Stimulated activated CD8-positive, alpha-beta memory T cell treated with anti-CD3 and anti-CD28 coated beads, Interleukin-4, amount 100 ng/mL, for 48 hours (primary cell): Measurements from ENCODE around the gene SLC2A1.

ENCODE experiments used
- DNase-seq: peaks from one replicate; pipeline ENCODE4 v3.0.0-alpha.2; 2020

The SLC2A1 gene

DNA sequence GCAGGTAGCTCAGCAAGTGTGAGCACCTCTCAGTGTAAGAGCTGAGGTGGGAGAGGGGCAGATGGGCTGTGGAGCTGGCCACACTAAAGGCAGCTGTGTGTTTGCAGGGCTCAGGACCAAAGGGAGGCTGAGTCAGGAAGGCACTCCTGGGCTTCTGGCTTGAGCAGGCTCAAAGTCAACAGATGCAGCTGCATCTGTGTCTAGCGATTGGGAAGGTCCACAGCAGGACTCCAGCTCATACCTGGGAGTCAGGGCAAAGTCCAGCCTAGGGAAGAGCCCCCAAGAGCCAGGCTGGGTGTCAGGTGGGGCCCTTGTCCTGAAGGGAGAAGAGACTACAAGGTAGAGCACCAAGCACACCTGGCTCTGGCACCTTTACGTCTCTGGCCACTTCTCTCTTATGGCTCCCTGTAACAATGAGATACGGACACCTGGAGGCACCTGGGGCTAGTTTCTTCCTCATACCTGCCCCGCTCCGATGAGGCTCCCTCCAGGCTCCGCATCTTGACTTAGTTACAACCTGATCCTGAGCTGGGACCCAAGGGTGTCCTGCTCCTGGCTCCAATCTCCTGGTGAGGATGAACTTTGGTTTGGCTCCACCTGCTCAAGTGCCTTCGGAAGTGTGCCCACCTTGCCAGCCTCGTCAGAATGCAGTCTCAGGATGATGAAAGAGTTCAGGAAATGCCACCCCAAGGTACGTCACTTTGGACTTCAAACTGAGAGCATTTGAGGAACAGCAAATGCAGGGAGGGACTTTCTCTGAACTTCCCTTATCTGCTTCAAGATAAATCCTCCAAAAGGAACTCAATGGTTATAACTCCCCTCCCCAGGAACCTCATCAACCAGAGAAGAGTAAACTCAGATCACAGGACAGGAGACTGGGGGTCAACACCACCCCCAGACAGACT is 21.5 kb upstream of the SLC2A1 start:
- DNase-seq: no peak

DNA sequence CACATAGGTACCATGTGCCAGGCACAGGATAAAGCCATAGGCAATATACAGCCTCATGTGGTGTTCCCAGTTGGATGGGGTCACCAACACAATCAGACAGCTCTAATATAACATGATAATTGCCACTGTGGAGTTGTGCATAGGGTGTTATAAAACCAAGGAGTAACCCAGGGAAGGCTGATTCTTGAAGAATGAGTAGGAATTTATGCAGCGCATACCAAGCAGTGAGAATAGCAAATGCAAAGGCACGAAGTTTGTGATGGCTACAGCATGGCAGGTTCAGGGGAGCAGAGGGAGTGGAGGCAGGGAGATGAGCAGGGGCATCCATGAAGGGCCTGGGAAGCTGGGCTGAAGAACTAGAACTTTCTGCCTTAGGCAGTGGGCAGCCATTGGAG is 20.4 kb upstream of the SLC2A1 start:
- DNase-seq: no peak

DNA sequence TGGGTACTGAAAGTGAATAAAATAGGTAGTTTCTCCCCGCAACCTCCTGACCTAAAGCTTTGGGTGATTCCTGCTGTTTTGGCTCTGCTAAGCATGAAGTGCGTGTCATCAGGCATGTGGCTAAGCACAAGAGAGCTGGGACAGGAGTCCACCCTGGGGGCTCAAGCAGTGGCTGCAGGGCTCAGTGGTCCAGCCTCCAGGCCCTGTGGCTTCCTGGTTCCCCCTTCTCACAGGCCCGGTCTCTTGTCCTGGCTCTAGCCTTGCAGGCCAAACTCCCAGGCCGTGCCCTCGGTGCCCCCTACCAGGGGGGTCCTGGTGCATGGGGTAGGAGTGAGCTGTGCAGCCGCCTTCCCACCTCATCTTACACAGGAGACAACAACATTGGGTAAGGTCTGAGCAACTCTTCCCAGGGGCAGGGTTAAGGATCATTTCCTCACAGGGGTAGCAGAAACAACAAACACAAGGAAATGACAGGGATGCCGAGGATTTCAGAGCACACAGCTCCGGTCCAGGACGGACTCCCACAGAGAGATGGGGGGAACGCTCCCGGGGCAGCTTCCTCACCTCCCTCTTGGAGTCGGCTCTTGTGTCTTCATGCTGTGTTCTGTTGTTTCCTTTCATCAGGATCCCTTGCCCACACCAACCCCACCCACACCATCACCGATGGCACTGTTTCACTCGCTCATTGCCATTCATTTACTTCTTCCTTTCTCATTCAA is 19.8 kb upstream of the SLC2A1 start:
- no peak for DNase-seq

DNA sequence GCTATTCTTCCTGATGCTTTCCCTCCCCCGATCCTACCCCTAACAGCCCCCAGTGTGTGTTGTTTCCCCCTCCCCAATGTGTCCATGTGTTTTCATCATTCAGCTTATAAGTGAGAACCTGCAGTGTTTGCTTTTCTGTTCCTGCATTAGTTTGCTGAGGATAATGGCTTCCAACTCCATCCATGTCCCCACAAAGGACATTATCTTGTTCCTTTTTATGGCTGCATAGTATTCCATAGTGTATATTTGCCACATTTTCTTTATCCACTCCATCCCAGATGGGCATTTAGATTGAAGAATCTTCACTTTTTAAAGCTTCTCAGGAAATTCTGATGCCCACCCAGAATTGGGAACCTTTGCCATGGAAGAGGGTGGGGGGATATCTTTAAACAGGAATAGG is 19.0 kb upstream of the SLC2A1 start:
- DNase-seq: no peak

DNA sequence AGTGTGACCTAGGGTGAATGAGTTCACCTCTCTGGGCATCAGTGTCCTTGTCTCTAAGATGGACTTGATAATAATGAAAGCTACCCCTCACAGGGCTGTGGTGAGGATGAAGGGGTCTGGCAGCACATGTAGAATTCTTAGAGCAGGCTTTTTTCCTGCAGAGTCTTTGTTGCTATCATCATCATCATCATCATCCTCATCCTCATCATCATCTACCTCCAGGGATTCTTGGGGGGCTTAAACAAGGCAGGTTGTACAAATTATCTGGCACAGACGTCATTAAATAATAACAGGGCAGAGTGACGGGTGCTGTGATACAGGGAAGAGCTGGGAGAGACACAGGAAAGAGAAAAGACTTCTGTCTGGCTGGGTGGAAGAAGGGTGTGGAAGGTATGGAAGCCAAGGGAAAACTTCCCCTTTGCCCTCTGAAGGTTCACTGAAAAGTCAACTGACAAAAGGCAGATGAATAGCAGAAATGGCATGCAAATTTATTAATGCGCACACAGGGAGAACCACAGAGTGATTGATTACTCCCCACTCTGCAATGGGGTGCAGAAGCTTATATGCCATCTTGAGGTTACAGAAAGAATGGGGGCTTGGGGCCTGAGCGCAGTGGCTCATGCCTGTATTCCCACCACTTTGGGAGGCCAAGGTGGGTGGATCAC is 17.0 kb upstream of the SLC2A1 start:
- DNase-seq: no peak

DNA sequence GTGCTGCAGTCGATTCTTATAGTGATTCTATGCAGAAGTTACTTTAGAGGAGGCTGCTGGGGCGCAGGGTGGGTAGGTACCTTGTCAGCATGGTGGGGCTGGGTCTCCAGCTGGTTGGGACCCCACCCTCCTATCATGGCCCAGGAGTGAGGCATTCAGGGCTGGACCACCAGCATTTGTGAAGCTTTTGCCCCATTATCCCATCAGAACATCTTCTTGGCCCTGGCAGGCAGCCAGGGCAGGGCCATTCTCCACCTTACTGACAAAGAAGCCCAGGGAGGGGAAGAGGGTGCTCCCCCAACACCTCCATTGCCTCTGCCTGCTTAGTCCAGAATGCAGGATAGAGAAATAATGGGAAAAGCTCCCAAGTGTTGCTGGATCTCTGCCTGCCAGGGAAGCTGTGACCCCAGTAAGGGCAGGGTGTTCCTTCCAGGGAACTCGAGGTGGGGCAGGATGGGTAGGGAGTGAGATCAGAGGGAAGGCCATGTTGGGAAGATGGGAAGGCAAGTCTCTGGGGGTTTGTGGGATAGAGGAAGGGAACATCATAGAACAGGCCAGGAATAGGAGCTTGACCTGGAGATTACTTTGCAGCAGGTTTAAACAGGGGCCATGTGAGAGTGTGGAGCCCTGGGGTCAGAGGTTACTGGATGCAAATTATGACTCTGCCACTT is 16.2 kb upstream of the SLC2A1 start:
- no peak for DNase-seq

DNA sequence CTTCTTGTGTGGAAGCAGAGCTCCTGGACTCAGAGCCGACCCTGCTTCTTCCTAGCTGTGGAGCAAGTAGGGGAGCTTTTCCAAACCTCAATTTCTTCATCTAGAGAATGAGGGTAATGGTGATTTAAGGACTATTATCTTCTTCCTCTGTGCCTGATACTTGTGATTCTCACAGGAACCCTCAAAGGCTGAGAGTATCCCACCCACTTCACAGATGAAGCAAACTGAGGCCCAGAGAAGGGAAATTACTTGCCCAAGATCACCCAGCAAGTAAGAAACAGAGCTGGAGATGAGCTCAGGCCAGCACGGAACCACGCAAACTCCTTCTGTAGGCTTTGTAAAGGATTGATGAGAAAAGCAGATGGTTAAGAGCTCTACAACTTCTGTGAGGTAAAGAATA is 15.1 kb upstream of the SLC2A1 start:
- DNase-seq: no peak

DNA sequence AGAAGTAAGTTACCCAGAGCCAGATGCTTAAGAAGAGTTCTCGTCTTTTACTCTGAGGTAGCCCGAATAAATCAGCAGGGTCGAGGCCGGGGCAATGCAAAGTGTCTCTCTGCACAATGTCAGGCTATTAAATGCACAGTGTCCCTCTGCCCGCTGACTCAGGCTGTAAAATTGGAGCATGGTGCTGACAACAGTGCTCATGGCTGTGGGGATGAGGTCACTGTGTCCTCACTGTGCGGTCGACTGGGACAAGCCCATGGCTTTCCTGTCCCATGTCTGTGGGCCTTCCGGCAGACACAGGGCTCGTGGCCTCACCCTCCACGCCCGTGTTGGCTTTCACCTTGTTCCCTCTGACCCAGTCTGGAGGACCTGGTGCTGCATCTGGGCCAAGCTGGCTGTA is 14.6 kb upstream of the SLC2A1 start:
- DNase-seq: no peak

DNA sequence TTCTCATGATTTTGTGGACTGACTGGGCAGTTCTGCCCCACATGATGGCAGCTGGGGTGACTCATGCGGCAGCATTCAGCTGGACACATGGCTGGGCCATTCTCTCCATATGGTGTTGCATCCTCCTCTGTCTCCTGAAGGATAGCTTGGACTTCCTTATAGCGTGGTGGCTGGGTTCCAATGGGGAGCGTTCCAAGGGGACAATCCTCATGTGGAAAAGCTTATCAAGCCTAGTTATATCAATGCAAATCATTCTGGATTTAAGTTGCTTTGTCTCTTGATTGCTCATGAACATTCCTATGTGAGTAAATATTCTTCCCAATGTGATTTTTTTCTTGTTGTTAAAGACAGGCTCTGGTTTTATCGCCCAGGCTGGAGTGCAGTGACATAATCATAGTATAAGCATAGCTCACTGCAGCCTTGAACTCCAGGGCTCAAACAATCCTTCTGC is 13.2 kb upstream of the SLC2A1 start:
- DNase-seq: no peak

DNA sequence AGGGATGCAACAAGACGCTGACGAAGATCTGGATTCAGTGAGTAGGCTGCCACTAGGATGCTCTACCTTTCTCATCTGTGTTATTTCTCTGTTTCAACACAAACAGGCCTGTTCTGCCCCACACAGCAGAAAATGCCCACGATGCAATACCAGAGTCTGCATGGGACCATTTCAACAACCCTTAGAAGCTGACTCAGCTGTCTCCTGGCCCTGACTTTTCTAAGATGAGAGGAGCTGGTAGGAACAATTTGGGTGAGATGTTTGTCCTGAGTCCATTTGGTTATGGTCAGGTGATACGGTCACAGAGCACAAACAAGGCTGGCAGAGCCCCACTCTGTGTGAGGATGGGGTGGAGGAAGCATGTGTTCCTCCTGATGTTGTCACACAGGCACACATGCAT is 11.5 kb upstream of the SLC2A1 start:
- DNase-seq: no peak

DNA sequence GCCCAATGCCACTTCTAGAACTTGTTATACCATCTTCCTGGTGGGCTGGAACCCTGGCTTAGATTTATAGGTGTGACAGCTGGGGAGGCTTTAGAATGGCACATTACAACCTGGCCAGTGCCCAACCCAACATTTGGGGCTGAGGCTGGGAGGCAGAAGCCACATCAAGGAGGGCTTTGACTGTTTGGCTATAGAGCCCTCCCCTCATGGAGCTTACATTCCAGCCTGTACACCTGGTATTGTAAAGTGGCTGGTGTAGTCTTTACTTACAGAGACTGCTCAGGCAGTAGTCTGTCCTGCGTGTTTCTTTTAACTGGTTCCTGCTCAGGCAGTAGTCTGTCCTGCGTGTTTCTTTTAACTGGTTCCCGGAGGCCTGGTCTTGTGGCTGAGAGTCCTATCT is 10.0 kb upstream of the SLC2A1 start:
- DNase-seq: no peak

DNA sequence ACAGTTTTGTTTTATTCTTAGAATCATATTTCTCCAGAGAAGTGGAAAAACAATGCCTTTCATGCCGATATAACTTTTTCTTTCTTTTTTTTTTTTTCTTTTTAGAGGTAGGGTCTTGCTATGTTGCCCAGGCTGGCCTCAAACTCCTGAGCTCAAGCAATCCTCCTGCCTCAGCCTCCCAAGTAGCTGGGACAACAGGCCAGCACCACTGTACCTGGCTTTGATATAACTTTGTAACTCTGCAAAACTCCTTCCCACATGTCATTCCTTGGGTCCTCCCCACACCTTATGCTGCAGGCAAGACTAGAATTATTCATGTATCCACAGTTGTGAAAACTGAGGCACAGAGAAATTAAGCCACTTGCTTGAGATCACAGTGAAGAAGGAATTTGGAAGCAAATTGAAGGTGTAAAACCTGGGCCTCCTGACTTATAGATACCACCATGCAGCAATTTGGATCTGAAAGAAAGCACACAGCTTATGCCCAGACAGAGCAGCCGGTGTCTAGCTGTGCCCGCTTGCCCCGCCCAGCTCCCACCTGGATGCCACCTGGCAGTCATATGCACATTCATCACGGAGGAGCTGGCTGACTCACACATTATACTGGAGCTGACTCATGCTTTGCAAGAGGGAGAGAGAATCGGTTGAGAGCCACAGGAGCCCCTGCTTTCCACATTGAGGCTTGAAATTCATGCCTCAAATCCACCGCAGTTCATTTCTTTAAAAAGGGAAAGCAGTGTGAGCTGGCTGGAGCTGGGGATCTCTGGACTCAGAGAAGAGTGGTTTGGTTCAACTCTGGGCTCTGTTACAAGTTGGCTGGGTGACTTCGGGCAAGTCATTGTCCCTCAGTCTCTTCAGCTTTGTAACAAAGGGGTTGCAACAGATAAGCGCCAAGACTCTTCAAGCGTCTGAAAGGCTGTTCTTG is 8.3 kb upstream of the SLC2A1 start:
- peak; percentile 38 for DNase-seq

DNA sequence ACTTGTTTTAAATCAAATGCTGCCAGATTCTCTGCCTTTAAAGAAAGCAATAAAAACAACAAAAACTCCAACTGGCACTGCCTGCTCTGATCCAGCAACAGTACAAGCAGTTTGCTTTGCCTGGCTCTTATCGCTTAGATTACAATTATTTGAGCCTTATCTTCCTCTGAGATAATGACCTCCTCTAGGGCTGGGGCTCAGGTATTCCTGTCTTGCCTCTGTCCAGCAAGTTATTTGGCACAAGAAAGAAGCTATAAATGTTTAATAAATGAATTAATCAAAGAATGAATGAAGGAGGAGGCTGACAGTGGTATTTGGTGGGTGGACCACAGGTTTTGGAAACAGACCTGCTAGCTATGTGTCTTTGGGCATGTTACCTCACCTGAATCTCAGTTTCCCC is 6.7 kb upstream of the SLC2A1 start:
- DNase-seq: no peak

DNA sequence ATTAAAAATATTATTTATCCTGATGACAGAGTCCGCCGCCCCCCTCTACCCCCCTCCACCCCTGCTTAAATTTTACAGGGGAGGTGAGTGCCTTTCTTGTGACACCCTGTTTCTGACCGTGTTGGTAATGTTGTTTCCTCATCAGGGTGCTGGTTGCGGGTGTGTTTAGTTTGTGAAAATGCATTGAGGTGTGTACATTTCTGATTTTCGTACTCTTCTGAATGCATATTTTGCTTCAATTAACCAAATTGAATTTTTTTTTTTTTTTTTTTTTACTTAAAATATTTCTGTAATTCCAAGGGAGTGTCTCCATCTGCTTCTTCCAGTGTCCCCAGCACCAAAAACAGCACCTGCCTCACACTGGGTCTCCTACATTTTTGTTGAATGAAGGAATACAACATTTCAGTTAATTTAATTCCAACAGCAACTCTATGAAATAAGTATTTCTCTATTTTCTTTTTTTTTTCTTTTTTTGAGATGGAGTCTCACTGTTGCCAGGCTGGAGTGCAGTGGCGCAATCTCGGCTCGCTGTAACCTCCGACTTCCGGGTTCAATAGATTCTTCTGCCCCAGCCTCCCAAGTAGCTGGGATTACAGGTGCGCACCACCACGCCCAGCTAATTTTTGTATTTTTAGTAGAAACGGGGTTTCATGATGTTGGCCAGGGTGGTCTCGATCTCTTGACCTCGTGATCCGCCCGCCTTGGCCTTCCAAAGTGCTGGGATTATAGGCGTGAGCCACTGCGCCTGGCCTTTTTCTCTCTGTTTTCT is 5.6 kb upstream of the SLC2A1 start:
- DNase-seq: no peak

DNA sequence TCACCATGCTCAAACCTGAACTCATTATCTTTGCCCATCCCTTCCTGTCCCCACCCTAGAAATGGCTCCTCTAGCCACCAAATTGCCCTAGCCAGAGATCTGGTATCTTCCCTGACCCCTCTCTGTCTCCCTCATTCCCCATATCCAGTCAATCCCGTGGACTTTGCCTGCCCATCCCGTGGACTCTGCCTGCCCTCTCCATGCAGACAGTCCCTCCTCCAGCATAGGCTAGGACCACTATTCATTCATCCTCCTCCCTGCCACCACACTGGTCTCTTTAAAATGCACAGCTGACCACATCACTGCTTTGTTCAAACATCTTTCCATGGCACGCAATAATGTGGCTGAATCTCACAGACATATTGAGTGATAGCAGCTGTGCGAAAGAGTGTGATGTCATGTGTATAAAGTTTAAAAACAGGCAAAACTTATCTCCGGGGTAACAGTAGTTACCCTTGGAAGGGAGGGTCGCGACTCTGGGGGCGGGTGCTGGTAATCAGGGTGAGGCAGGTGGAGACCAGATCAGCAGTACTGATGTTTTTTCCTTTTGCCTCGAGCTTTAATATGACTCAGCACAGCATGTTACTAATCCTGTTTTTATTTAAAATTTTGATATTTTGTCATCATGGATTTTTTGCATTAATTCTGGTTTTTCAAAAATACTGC is 4.8 kb upstream of the SLC2A1 start:
- DNase-seq: no peak

DNA sequence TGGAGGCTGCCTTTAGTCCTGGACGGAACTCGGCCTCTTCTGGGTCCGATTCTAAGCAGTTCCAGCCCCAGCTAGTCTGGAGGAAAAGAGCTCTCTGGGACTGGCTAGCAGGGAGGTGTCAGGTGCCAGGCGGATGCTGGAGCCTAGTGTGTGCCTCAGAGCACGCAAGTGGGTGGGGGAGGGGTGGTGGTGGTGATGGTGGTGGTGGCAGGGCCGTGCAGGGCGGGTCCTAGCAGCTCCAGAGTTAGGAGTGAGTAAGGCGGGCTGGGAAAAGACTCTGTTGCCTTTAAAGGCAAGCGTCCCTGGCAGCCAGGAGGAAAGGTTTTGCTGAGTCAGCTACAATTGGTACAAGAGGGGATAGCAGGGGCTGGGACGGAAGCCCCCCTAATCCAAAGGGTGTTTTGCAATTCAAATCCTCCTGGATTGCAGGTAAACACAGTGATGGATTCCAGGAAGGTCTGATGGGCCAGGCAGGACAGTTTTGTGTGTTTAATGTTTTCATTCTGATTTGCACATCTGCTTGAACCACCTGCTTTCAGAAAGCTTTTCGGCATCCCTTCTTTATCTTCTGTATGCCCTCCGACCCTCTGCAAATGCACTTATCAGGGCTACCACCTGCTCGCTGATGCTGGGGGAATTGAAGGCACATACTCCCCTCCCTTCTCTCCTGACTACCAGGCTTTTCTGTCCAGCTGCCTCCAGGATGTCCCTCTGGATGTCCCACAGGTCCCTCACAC is 4.1 kb upstream of the SLC2A1 start:
- DNase-seq: no peak

DNA sequence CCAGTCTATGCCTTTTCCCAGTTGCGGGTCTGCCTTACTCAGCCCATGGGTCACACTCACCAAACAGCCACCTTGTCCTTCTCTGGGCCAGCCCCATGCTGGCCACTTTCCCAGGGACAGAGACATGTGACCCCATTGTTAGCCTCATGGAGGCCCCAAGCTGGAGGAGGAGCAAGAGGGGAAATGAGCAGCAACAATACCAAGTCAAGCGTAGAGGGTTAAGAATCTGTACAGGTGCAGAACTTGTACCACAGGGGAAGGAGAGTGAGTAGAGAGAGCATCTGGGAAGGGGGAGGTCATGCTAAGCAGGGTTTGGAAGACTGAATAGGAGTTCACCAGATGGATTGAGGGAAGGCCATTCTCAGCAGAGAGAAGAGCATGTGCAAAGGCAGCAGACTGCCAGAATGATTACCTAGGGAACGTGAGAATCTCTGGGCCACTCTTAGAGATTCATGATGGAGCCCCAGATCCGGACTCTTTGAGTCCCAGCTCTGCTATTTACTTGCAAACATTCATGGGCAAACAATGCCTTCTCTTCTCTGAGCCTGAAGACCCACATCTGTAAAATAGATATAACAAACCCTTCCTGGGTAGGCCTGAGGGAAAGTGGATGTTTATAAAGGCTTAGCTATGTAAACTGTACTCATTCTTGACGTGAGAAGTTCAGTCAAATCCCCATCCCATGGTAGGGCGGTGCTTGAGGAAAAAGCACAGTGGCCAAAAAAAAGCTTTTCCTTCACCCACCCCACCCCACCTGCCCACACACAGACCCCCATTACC is 2.8 kb upstream of the SLC2A1 start:
- DNase-seq: no peak

DNA sequence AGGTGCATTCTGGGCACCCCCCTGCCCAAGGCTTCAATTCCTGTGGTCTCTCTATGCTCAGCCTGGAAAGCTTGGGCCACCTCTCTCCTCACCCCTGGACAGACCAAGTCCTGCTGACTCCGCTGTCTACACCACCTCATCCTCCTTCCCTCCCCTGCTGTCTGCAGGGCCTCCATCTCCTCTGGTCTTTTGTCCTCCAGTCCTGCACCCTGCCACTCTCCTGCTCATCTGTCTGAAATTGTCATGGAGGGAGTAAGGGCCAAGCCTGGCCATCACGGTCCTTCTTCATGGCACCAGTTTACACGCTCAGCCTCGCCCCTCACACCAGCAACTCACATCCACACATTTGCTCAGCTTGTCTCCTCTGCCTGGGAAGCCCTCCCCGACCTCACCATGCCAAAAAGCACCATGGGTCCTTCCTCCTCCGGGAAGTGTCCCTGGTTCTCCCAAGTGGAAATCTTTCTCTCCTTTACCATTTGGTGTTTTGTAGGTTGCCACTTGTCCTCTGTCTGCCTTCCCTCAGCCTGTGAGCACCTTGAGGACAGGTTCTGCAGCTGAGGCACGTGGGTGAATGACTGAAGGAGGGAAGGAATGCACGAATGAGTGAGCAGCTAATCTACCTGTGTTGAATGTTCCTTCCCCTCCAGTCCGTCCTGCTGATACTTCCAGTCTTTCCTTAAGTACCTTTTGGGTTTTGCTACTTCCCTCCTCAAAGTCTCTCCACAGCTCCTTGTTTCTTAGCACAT is 2.1 kb upstream of the SLC2A1 start:
- no peak for DNase-seq

DNA sequence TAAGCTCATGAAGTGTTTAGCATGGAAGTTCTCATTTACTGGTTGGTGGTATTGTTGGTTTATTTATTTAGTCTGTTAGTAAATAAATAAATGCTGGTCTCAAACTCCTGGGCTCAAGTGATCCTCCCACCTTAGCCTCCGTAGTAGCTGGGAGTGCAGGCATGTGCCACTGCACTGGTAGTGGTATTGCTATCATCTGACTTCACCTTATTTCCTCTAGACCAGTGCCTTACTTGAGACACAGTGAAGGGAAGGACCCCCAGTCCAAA is 1.4 kb upstream of the SLC2A1 start:
- no peak for DNase-seq
